ENCODE results near the gene ADCY9. TPM values are rescaled to one million over a fixed set of nuclear protein-coding genes. Genes with fewer than 3 reads are reported as not detected.

Gene ADCY9
- polyA plus RNA-seq, 2 of the 4 experiments (the other 2 are of a cell fraction), result 6.2 to 7.6 TPM

DNA sequence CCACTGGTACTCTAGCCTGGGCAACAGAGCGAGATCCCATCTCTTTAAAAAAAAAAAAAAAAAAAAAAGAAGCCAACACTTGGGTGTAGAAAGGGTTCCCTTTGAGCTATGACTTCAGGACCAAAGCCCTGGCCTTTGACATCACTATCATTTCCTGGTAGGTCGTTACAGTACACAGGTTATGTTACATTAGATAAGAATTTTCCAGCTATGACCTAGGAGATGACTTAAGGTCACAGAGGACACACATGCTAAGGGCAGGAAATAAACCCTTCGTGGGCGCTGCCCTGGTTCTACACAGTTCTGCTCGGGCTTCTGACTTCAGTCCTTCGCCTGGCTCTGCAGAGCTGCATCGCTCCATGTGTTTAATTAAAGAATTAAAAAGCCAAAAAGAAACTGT lies 112.0 kb downstream of the ADCY9 start (continued):
- TF ChIP-seq ZC3H11A (IDR thresholded peaks at IDR 0.05) (no peak), ZFP36 (IDR thresholded peaks at IDR 0.05; ENCODE audit: borderline replicate concordance, partially characterized antibody) (no peak), NFE2L2 (conservative IDR thresholded peaks at IDR 0.05; ENCODE audit: low read length) (no peak)

- TF ChIP-seq GATA3 (IDR thresholded peaks at IDR 0.05; ENCODE audit: borderline replicate concordance), result no peak
- TF ChIP-seq, protein P1, sequence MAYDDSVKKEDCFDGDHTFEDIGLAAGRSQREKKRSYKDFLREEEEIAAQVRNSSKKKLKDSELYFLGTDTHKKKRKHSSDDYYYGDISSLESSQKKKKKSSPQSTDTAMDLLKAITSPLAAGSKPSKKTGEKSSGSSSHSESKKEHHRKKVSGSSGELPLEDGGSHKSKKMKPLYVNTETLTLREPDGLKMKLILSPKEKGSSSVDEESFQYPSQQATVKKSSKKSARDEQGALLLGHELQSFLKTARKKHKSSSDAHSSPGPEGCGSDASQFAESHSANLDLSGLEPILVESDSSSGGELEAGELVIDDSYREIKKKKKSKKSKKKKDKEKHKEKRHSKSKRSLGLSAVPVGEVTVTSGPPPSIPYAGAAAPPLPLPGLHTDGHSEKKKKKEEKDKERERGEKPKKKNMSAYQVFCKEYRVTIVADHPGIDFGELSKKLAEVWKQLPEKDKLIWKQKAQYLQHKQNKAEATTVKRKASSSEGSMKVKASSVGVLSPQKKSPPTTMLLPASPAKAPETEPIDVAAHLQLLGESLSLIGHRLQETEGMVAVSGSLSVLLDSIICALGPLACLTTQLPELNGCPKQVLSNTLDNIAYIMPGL (CRISPR knock-in tag; IDR thresholded peaks at IDR 0.05; ENCODE audit: borderline replicate concordance), result no peak
- no peak for TF ChIP-seq NR3C1 (IDR thresholded peaks at IDR 0.05)
- TF ChIP-seq BHLHE40 (IDR thresholded peaks at IDR 0.05; ENCODE audit: low read depth, low read length), result no peak
- no peak for TF ChIP-seq PBX3 (IDR thresholded peaks at IDR 0.05)
- no peak for TF ChIP-seq HDAC2 (IDR thresholded peaks at IDR 0.05)
- no peak for TF ChIP-seq SREBF2 (IDR thresholded peaks at IDR 0.05)
- TF ChIP-seq NFE2L2 (conservative IDR thresholded peaks at IDR 0.05; ENCODE audit: low read length), result no peak
- no peak for TF ChIP-seq EHMT2 (IDR thresholded peaks at IDR 0.05; ENCODE audit: low read depth)
- TF ChIP-seq RARB (CRISPR knock-in tag; IDR thresholded peaks at IDR 0.05), result no peak
- no peak for TF ChIP-seq PHF8 (IDR thresholded peaks at IDR 0.05; ENCODE audit: borderline replicate concordance, low read depth)
- TF ChIP-seq HOXA7 (CRISPR knock-in tag; IDR thresholded peaks at IDR 0.05), result no peak
- TF ChIP-seq MAZ (IDR thresholded peaks at IDR 0.05; ENCODE audit: borderline replicate concordance, low read depth, low read length), result no peak
- no peak for TF ChIP-seq SMC3 (IDR thresholded peaks at IDR 0.05)
- TF ChIP-seq, protein P2, sequence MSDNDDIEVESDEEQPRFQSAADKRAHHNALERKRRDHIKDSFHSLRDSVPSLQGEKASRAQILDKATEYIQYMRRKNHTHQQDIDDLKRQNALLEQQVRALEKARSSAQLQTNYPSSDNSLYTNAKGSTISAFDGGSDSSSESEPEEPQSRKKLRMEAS (IDR thresholded peaks at IDR 0.05), result no peak
- no peak for TF ChIP-seq EHF (CRISPR knock-in tag; IDR thresholded peaks at IDR 0.05)
- no peak for TF ChIP-seq JUNB (IDR thresholded peaks at IDR 0.05)
- TF ChIP-seq ATOH8 (CRISPR knock-in tag; IDR thresholded peaks at IDR 0.05; ENCODE audit: low read depth), result no peak
- TF ChIP-seq CEBPB (IDR thresholded peaks at IDR 0.05), result no peak
- TF ChIP-seq, protein P3, sequence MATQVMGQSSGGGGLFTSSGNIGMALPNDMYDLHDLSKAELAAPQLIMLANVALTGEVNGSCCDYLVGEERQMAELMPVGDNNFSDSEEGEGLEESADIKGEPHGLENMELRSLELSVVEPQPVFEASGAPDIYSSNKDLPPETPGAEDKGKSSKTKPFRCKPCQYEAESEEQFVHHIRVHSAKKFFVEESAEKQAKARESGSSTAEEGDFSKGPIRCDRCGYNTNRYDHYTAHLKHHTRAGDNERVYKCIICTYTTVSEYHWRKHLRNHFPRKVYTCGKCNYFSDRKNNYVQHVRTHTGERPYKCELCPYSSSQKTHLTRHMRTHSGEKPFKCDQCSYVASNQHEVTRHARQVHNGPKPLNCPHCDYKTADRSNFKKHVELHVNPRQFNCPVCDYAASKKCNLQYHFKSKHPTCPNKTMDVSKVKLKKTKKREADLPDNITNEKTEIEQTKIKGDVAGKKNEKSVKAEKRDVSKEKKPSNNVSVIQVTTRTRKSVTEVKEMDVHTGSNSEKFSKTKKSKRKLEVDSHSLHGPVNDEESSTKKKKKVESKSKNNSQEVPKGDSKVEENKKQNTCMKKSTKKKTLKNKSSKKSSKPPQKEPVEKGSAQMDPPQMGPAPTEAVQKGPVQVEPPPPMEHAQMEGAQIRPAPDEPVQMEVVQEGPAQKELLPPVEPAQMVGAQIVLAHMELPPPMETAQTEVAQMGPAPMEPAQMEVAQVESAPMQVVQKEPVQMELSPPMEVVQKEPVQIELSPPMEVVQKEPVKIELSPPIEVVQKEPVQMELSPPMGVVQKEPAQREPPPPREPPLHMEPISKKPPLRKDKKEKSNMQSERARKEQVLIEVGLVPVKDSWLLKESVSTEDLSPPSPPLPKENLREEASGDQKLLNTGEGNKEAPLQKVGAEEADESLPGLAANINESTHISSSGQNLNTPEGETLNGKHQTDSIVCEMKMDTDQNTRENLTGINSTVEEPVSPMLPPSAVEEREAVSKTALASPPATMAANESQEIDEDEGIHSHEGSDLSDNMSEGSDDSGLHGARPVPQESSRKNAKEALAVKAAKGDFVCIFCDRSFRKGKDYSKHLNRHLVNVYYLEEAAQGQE (IDR thresholded peaks at IDR 0.05), result no peak
- ATAC-seq, result no peak
- no peak overlapping the region for H3K27ac ChIP-seq
- ChIA-PET CTCF (interaction anchor here (1.4 to 1.6 kb wide), 3 partner anchors 13 to 399 kb away, joined by 3 to 5 read pairs (median 4); no protein-coding TSS in a partner anchor), POLR2A (no interaction called here)
- WGBS (ENCODE audit: missing lambda C conversion rate), result 98% methylated on average over 11 of the region's 11 CpGs
- H3K9me3 ChIP-seq, result no peaks in the 10 kb centered on the region
- no peak for DNase-seq (ENCODE audit: low read depth in 1 of 2, low spot score in 1 of 2)
- peaks cover 13% of the 10 kb centered on the region for H3K4me1 ChIP-seq
- no peak overlapping the region for H3K4me3 ChIP-seq
- no peak for FAIRE-seq
- no peak overlapping the region for H3K4me2 ChIP-seq
Measured at GRCh38 chr16:4003576-4003975, 112.7 kb downstream of the ADCY9 start.

Data from A549 (cell line).